Measurements from ENCODE around the gene MB.

Gene MB

GRCh38 chr22:35572556-35572955, 44.6 kb downstream of the MB start:
- no peak for DNase-seq (ENCODE audit: low read depth in 2 of 2)

- DNase-seq (ENCODE audit: low read depth in 2 of 2) = no peak
These were observed 46.4 kb downstream of the MB start for GRCh38 chr22:35570686-35571194.

GRCh38 chr22:35569916-35570315, 47.2 kb downstream of the MB start:
- DNase-seq (ENCODE audit: low read depth in 2 of 2) = no peak

GRCh38 chr22:35568751-35569739, 48.1 kb downstream of the MB start:
- DNase-seq (ENCODE audit: low read depth in 2 of 2) = no peak

GRCh38 chr22:35567351-35568141, 49.6 kb downstream of the MB start:
- DNase-seq (ENCODE audit: low read depth in 2 of 2) = no peak

- DNase-seq (ENCODE audit: low read depth in 2 of 2) = no peak
These were observed 51.9 kb downstream of the MB start for GRCh38 chr22:35564975-35565867.

- DNase-seq (ENCODE audit: low read depth in 2 of 2) = no peak
These were observed 53.9 kb downstream of the MB start for GRCh38 chr22:35563211-35563610.

- no peak for DNase-seq (ENCODE audit: low read depth in 2 of 2)
These were observed 55.2 kb downstream of the MB start for GRCh38 chr22:35561796-35562526.

GRCh38 chr22:35560824-35561223, 56.3 kb downstream of the MB start:
- DNase-seq (ENCODE audit: low read depth in 2 of 2) = no peak

GRCh38 chr22:35560366-35560765, 56.8 kb downstream of the MB start:
- DNase-seq (ENCODE audit: low read depth in 2 of 2) = no peak

- no peak for DNase-seq (ENCODE audit: low read depth in 2 of 2)
These were observed 57.6 kb downstream of the MB start for GRCh38 chr22:35559354-35560005.

GRCh38 chr22:35558719-35559118, 58.4 kb downstream of the MB start:
- DNase-seq (ENCODE audit: low read depth in 2 of 2) = no peak

GRCh38 chr22:35558031-35558430, 59.1 kb downstream of the MB start:
- no peak for DNase-seq (ENCODE audit: low read depth in 2 of 2)

All from activated CD8-positive, alpha-beta memory T cell treated with anti-CD3 and anti-CD28 coated beads for 4 hours (primary cell).